Measurements from ENCODE around the gene C17orf78.
"Not testable (repeated sequence)": the region's sequence is repeated elsewhere in the genome, so short reads cannot be mapped to it uniquely, and the experiment has no call there.

C17orf78 gene

GRCh38 chr17:37375706-37376105 is at the start of gene C17orf78:
Gene C17orf78 (plus strand): TSS chr17:37375985. CDS start chr17:37376093, 108 bp downstream.
- Histone ChIP-seq H3K27ac (ENCODE audit: low read length) (no peak within 1 kb of the TSS), H3K9me3 (ENCODE audit: control insufficient read depth in 2 of 2, low read length in 2 of 2) (no peaks in the 10 kb centered on the region), H3K36me3 (ENCODE audit: control insufficient read depth in 2 of 2, insufficient read depth in 2 of 2, low read length in 2 of 2) (no peaks in the 10 kb centered on the region), H3K4me3 (ENCODE audit: low read length in 2 of 2) (no peak within 1 kb of the TSS), H3K4me1 (ENCODE audit: control insufficient read depth, insufficient read depth, low read length) (no peaks in the 10 kb centered on the region), H3K9ac (ENCODE audit: low read length in 2 of 2) (no peak within 1 kb of the TSS), H3K27me3 (ENCODE audit: control insufficient read depth in 1 of 2, insufficient read depth in 2 of 2, low read length in 2 of 2) (no peaks in the 10 kb centered on the region)

GRCh38 chr17:37327341-37328090 is 48.3 kb upstream of the C17orf78 start:
- no peaks in the 10 kb centered on the region for H3K4me1 ChIP-seq (ENCODE audit: control insufficient read depth, insufficient read depth, low read length)
- no peak overlapping the region for H3K9ac ChIP-seq (ENCODE audit: low read length in 2 of 2)
- no peaks in the 10 kb centered on the region for H3K27me3 ChIP-seq (ENCODE audit: control insufficient read depth in 1 of 2, insufficient read depth in 2 of 2, low read length in 2 of 2)
- H3K36me3 ChIP-seq (ENCODE audit: control insufficient read depth in 2 of 2, insufficient read depth in 2 of 2, low read length in 2 of 2), result peaks cover 0 to 8% of the 10 kb centered on the region in 2 donors
- H3K9me3 ChIP-seq (ENCODE audit: control insufficient read depth in 2 of 2, low read length in 2 of 2), result no peaks in the 10 kb centered on the region
- H3K4me3 ChIP-seq (ENCODE audit: low read length in 2 of 2), result no peak overlapping the region
- H3K27ac ChIP-seq (ENCODE audit: low read length), result no peak overlapping the region

GRCh38 chr17:37338847-37339246 is 36.9 kb upstream of the C17orf78 start:
- Histone ChIP-seq H3K4me3 (ENCODE audit: low read length in 2 of 2) (no peak overlapping the region), H3K4me1 (ENCODE audit: control insufficient read depth, insufficient read depth, low read length) (no peaks in the 10 kb centered on the region), H3K36me3 (ENCODE audit: control insufficient read depth in 2 of 2, insufficient read depth in 2 of 2, low read length in 2 of 2) (peaks cover 0 to 3% of the 10 kb centered on the region in 2 donors), H3K9ac (ENCODE audit: low read length in 2 of 2) (no peak overlapping the region), H3K27me3 (ENCODE audit: control insufficient read depth in 1 of 2, insufficient read depth in 2 of 2, low read length in 2 of 2) (no peaks in the 10 kb centered on the region), H3K9me3 (ENCODE audit: control insufficient read depth in 2 of 2, low read length in 2 of 2) (no peaks in the 10 kb centered on the region), H3K27ac (ENCODE audit: low read length) (no peak overlapping the region)

GRCh38 chr17:37339321-37339720 is 36.5 kb upstream of the C17orf78 start:
- peaks cover 0 to 3% of the 10 kb centered on the region in 2 donors for H3K36me3 ChIP-seq (ENCODE audit: control insufficient read depth in 2 of 2, insufficient read depth in 2 of 2, low read length in 2 of 2)
- H3K4me1 ChIP-seq (ENCODE audit: control insufficient read depth, insufficient read depth, low read length), result no peaks in the 10 kb centered on the region
- no peak overlapping the region for H3K9ac ChIP-seq (ENCODE audit: low read length in 2 of 2)
- H3K27me3 ChIP-seq (ENCODE audit: control insufficient read depth in 1 of 2, insufficient read depth in 2 of 2, low read length in 2 of 2), result no peaks in the 10 kb centered on the region
- no peaks in the 10 kb centered on the region for H3K9me3 ChIP-seq (ENCODE audit: control insufficient read depth in 2 of 2, low read length in 2 of 2)
- H3K4me3 ChIP-seq (ENCODE audit: low read length in 2 of 2), result no peak overlapping the region
- H3K27ac ChIP-seq (ENCODE audit: low read length), result no peak overlapping the region

- H3K4me1 ChIP-seq (ENCODE audit: control insufficient read depth, insufficient read depth, low read length), result no peaks in the 10 kb centered on the region
- no peaks in the 10 kb centered on the region for H3K27me3 ChIP-seq (ENCODE audit: control insufficient read depth in 1 of 2, insufficient read depth in 2 of 2, low read length in 2 of 2)
- H3K9me3 ChIP-seq (ENCODE audit: control insufficient read depth in 2 of 2, low read length in 2 of 2), result no peaks in the 10 kb centered on the region
- H3K9ac ChIP-seq (ENCODE audit: low read length in 2 of 2), result no peak overlapping the region
- H3K4me3 ChIP-seq (ENCODE audit: low read length in 2 of 2), result no peak overlapping the region
- H3K27ac ChIP-seq (ENCODE audit: low read length), result no peak overlapping the region
- peaks cover 0 to 3% of the 10 kb centered on the region in 2 donors for H3K36me3 ChIP-seq (ENCODE audit: control insufficient read depth in 2 of 2, insufficient read depth in 2 of 2, low read length in 2 of 2)
These were observed 35.0 kb upstream of the C17orf78 start for GRCh38 chr17:37340804-37341203.

GRCh38 chr17:37342589-37342988 is 33.2 kb upstream of the C17orf78 start:
- H3K36me3 ChIP-seq (ENCODE audit: control insufficient read depth in 2 of 2, insufficient read depth in 2 of 2, low read length in 2 of 2), result no peaks in the 10 kb centered on the region
- H3K27ac ChIP-seq (ENCODE audit: low read length), result no peak overlapping the region
- no peak overlapping the region for H3K9ac ChIP-seq (ENCODE audit: low read length in 2 of 2)
- no peaks in the 10 kb centered on the region for H3K4me1 ChIP-seq (ENCODE audit: control insufficient read depth, insufficient read depth, low read length)
- H3K4me3 ChIP-seq (ENCODE audit: low read length in 2 of 2), result no peak overlapping the region
- H3K27me3 ChIP-seq (ENCODE audit: control insufficient read depth in 1 of 2, insufficient read depth in 2 of 2, low read length in 2 of 2), result no peaks in the 10 kb centered on the region
- H3K9me3 ChIP-seq (ENCODE audit: control insufficient read depth in 2 of 2, low read length in 2 of 2), result no peaks in the 10 kb centered on the region

- Histone ChIP-seq H3K4me1 (ENCODE audit: control insufficient read depth, insufficient read depth, low read length) (no peaks in the 10 kb centered on the region), H3K9ac (ENCODE audit: low read length in 2 of 2) (no peak overlapping the region), H3K27ac (ENCODE audit: low read length) (no peak overlapping the region), H3K4me3 (ENCODE audit: low read length in 2 of 2) (no peak overlapping the region), H3K9me3 (ENCODE audit: control insufficient read depth in 2 of 2, low read length in 2 of 2) (no peaks in the 10 kb centered on the region), H3K36me3 (ENCODE audit: control insufficient read depth in 2 of 2, insufficient read depth in 2 of 2, low read length in 2 of 2) (no peaks in the 10 kb centered on the region), H3K27me3 (ENCODE audit: control insufficient read depth in 1 of 2, insufficient read depth in 2 of 2, low read length in 2 of 2) (no peaks in the 10 kb centered on the region)
These were observed 31.3 kb upstream of the C17orf78 start for GRCh38 chr17:37344519-37344918.

GRCh38 chr17:37346863-37347402 is 28.9 kb upstream of the C17orf78 start:
- H3K4me3 ChIP-seq (ENCODE audit: low read length in 2 of 2); H3K27me3 ChIP-seq (ENCODE audit: control insufficient read depth in 1 of 2, insufficient read depth in 2 of 2, low read length in 2 of 2); H3K27ac ChIP-seq (ENCODE audit: low read length); H3K9ac ChIP-seq (ENCODE audit: low read length in 2 of 2); H3K9me3 ChIP-seq (ENCODE audit: control insufficient read depth in 2 of 2, low read length in 2 of 2); H3K36me3 ChIP-seq (ENCODE audit: control insufficient read depth in 2 of 2, insufficient read depth in 2 of 2, low read length in 2 of 2); H3K4me1 ChIP-seq (ENCODE audit: control insufficient read depth, insufficient read depth, low read length): not testable (repeated sequence)

GRCh38 chr17:37356796-37357569 is 18.8 kb upstream of the C17orf78 start:
- H3K9ac ChIP-seq (ENCODE audit: low read length in 2 of 2); H3K27ac ChIP-seq (ENCODE audit: low read length); H3K36me3 ChIP-seq (ENCODE audit: control insufficient read depth in 2 of 2, insufficient read depth in 2 of 2, low read length in 2 of 2); H3K9me3 ChIP-seq (ENCODE audit: control insufficient read depth in 2 of 2, low read length in 2 of 2); H3K4me1 ChIP-seq (ENCODE audit: control insufficient read depth, insufficient read depth, low read length); H3K27me3 ChIP-seq (ENCODE audit: control insufficient read depth in 1 of 2, insufficient read depth in 2 of 2, low read length in 2 of 2); H3K4me3 ChIP-seq (ENCODE audit: low read length in 2 of 2): not testable (repeated sequence)

GRCh38 chr17:37358098-37358829 is 17.5 kb upstream of the C17orf78 start:
- Histone ChIP-seq H3K4me3 (ENCODE audit: low read length in 2 of 2) (peak overlapping the region; percentile 59 to 82), H3K27ac (ENCODE audit: low read length) (peak overlapping the region; percentile 79), H3K9me3 (ENCODE audit: control insufficient read depth in 2 of 2, low read length in 2 of 2) (no peaks in the 10 kb centered on the region), H3K36me3 (ENCODE audit: control insufficient read depth in 2 of 2, insufficient read depth in 2 of 2, low read length in 2 of 2) (no peaks in the 10 kb centered on the region), H3K27me3 (ENCODE audit: control insufficient read depth in 1 of 2, insufficient read depth in 2 of 2, low read length in 2 of 2) (no peaks in the 10 kb centered on the region), H3K9ac (ENCODE audit: low read length in 2 of 2) (peak overlapping the region; percentile 78 to 81), H3K4me1 (ENCODE audit: control insufficient read depth, insufficient read depth, low read length) (peaks cover 10% of the 10 kb centered on the region)

Measured in stomach smooth muscle (tissue), 2 donors.